OCI-LY7 (cell line): ENCODE measurements around the gene XPNPEP1. TPM values are rescaled to one million over a fixed set of nuclear protein-coding genes. Genes with fewer than 3 reads are reported as not detected.

Source experiments
- BruUV-seq: library from RNA; stranded (reverse); fragments of 400-500 nt; replicated peaks from 2 replicates; lab custom pipeline; 2021; lab: Mats Ljungman, UMichigan
- CTCF ChIA-PET: fragments of 300-600 bp; sonication (Branson Sonifier 250); formaldehyde crosslinking; loops from one replicate; lab custom pipeline; 2022; ENCODE audit warnings: antibody characterized with exemption; ENCODE audit not compliant: unreplicated experiment; lab: Charles Lee
- POLR2A ChIA-PET: fragments of 300-600 bp; sonication (Branson Sonifier 250); formaldehyde crosslinking; loops from one replicate; lab custom pipeline; 2022; ENCODE audit warnings: antibody characterized with exemption; lab: Charles Lee
- DNase-seq: peaks from one replicate; pipeline ENCODE4 v3.0.0-alpha.2; 2015; ENCODE audit warnings: low spot score
- H2AFZ ChIP-seq: fragments of 200-600 bp; sonication (generic), shearing (Covaris generic); 2 replicates; pipeline ENCODE4 v1.6.1; 2014; ENCODE audit warnings: mild to moderate bottlenecking, antibody characterized with exemption, low read length, moderate library complexity
- H3K27ac ChIP-seq: fragments of 200-600 bp; sonication (generic); 2 replicates; pipeline ENCODE4 v1.5.1; 2014; ENCODE audit warnings: mixed run types, low read depth, mild to moderate bottlenecking, moderate library complexity, low read length, inconsistent platforms; ENCODE audit not compliant: poor library complexity, severe bottlenecking
- H3K36me3 ChIP-seq: fragments of 200-600 bp; sonication (generic); 2 replicates; pipeline ENCODE4 v1.6.1; 2014; ENCODE audit warnings: mild to moderate bottlenecking, antibody characterized with exemption, low read length, moderate library complexity, mixed read lengths; ENCODE audit not compliant: insufficient read depth
- H3K4me1 ChIP-seq: fragments of 200-600 bp; sonication (generic); 2 replicates; pipeline ENCODE4 v1.5.1; 2014; ENCODE audit warnings: mild to moderate bottlenecking, low read length; ENCODE audit not compliant: insufficient read depth, poor library complexity, severe bottlenecking
- H3K4me2 ChIP-seq: fragments of 200-600 bp; sonication (generic); 2 replicates; pipeline ENCODE4 v1.6.1; 2014; ENCODE audit warnings: mild to moderate bottlenecking, low read length
- H3K4me3 ChIP-seq: fragments of 200-600 bp; sonication (generic); 2 replicates; pipeline ENCODE4 v1.5.1; 2014; ENCODE audit warnings: mild to moderate bottlenecking, low read depth, low read length; ENCODE audit not compliant: poor library complexity, severe bottlenecking
- H3K79me2 ChIP-seq: fragments of 200-600 bp; sonication (generic); 2 replicates; pipeline ENCODE4 v1.6.1; 2016; ENCODE audit warnings: low read depth, mild to moderate bottlenecking, low read length, moderate library complexity, mixed read lengths; ENCODE audit not compliant: insufficient read depth
- H3K9me2 ChIP-seq: fragments of 200-600 bp; sonication (generic); 2 replicates; pipeline ENCODE4 v1.6.1; 2016; ENCODE audit warnings: mild to moderate bottlenecking, low read length, mixed read lengths; ENCODE audit not compliant: insufficient read depth
- H3K9me3 ChIP-seq: fragments of 200-600 bp; sonication (generic); 2 replicates; pipeline ENCODE4 v1.6.1; 2014; ENCODE audit warnings: mild to moderate bottlenecking, mixed run types, low read length, mixed read lengths
- H4K20me1 ChIP-seq: fragments of 200-600 bp; sonication (generic); 2 replicates; pipeline ENCODE4 v1.6.1; 2014; ENCODE audit warnings: mild to moderate bottlenecking, antibody characterized with exemption, low read length, moderate library complexity, mixed read lengths; ENCODE audit not compliant: insufficient read depth
- CTCF ChIP-seq: fragments of 200-600 bp; sonication (generic); conservative IDR thresholded peaks from 2 replicates; pipeline ENCODE4 v1.5.1; 2014; ENCODE audit warnings: mild to moderate bottlenecking, antibody characterized with exemption, low read length, moderate library complexity, mixed read lengths
- EZH2phosphoT487 ChIP-seq: fragments of 200-600 bp; sonication (generic); IDR thresholded peaks from 2 replicates; pipeline ENCODE4 v1.6.1; 2018; ENCODE audit warnings: low read depth, borderline replicate concordance, mild to moderate bottlenecking, mixed run types, antibody characterized with exemption, low read length, moderate library complexity, mixed read lengths
- intact Hi-C: fragments of 100-400 bp; cut with micrococcal nuclease; formaldehyde crosslinking; loops from one replicate; pipeline ENCODE4 v1.10.0; 2022; ENCODE audit not compliant: unreplicated experiment
- total RNA-seq, 2 experiments: library from RNA; depleted of rRNA in 1 of 2; stranded (reverse); fragments of >200 nt in 1 of 2; shearing (Covaris generic) in 1 of 2; gene quantifications; 2 replicates each; pipeline ENCODE4 v1.2.3, GENCODE V29; 2014 to 2022

Gene XPNPEP1
- total RNA-seq, 2 experiments from 2014 or later = 136 to 237 TPM

GRCh38 chr10:109906316-109906715 lies 17.0 kb downstream of the XPNPEP1 start:
- Histone ChIP-seq H3K9me2 (no peaks in the 10 kb centered on the region), H3K4me3 (no peak overlapping the region), H4K20me1 (no peaks in the 10 kb centered on the region), H3K4me2 (no peak overlapping the region), H3K79me2 (peaks cover 53% of the 10 kb centered on the region), H3K9me3 (no peaks in the 10 kb centered on the region), H3K27ac (no peak overlapping the region), H3K4me1 (peaks cover 21% of the 10 kb centered on the region), H2AFZ (no peak overlapping the region), H3K36me3 (peaks cover 97% of the 10 kb centered on the region)
- TF ChIP-seq EZH2phosphoT487 (no peak), CTCF (no peak)
- CTCF ChIA-PET = no interaction called here
- intact Hi-C loops = no loop called here
- no TSS peak for BruUV-seq
- POLR2A ChIA-PET = no interaction called here
- DNase-seq = no peak

- Histone ChIP-seq H2AFZ (no peak overlapping the region), H4K20me1 (no peaks in the 10 kb centered on the region), H3K9me3 (no peaks in the 10 kb centered on the region), H3K4me1 (peaks cover 1% of the 10 kb centered on the region), H3K79me2 (peaks cover 41% of the 10 kb centered on the region; the same call in 1 of the 2 replicates), H3K36me3 (peaks cover 97% of the 10 kb centered on the region), H3K4me3 (no peak overlapping the region), H3K27ac (no peak overlapping the region), H3K4me2 (no peak overlapping the region), H3K9me2 (no peaks in the 10 kb centered on the region)
- no TSS peak for BruUV-seq
- DNase-seq = no peak
- intact Hi-C loops = no loop called here
- POLR2A ChIA-PET = interaction anchor here (1.2 kb wide), 1 partner anchor 72 kb away, joined by 3 read pairs; no protein-coding TSS in a partner anchor
- TF ChIP-seq CTCF (no peak), EZH2phosphoT487 (no peak)
- CTCF ChIA-PET = interaction anchor here (1.1 kb wide), 1 partner anchor 9 kb away, joined by 4 read pairs; no protein-coding TSS in a partner anchor
Measured at GRCh38 chr10:109904397-109904796, 18.9 kb downstream of the XPNPEP1 start.
